Myocyte (in vitro differentiated cells): ENCODE data around the gene LRRK1. TPM values are rescaled to one million over a fixed set of nuclear protein-coding genes. Genes with fewer than 3 reads are reported as not detected.

Experiments
- DNase-seq: peaks from one replicate; pipeline ENCODE4 v3.0.0-alpha.2; 2012; ENCODE audit warnings: low read depth
- total RNA-seq: library from RNA; depleted of rRNA; stranded (reverse); fragments of >200 nt; gene quantifications from 2 replicates; pipeline ENCODE4 v1.2.3, GENCODE V29; 2014

Gene LRRK1
- total RNA-seq, 1 donor from 2014 or later = 0.13 TPM

- DNase-seq = no peak
Observed at GRCh38 chr15:101052681-101053121, 133.5 kb downstream of the LRRK1 start.

GRCh38 chr15:101053261-101053660, 134.1 kb downstream of the LRRK1 start:
- no peak for DNase-seq

GRCh38 chr15:101054116-101054515, 135.0 kb downstream of the LRRK1 start:
- DNase-seq = no peak

GRCh38 chr15:101054991-101055390, 135.8 kb downstream of the LRRK1 start:
- no peak for DNase-seq

GRCh38 chr15:101055411-101055810, 136.3 kb downstream of the LRRK1 start:
- no peak for DNase-seq

- DNase-seq = no peak
Observed at GRCh38 chr15:101056366-101057334, 137.5 kb downstream of the LRRK1 start.

GRCh38 chr15:101057841-101058407, 138.8 kb downstream of the LRRK1 start:
- DNase-seq = no peak

GRCh38 chr15:101058735-101059134, 139.6 kb downstream of the LRRK1 start:
- DNase-seq = no peak

GRCh38 chr15:101059381-101060341, 140.5 kb downstream of the LRRK1 start:
- DNase-seq = no peak

GRCh38 chr15:101060576-101061551, 141.7 kb downstream of the LRRK1 start:
- DNase-seq = no peak

GRCh38 chr15:101062063-101062462, 142.9 kb downstream of the LRRK1 start:
- DNase-seq = no peak

- no peak for DNase-seq
Observed at GRCh38 chr15:101062471-101063171, 143.5 kb downstream of the LRRK1 start.

GRCh38 chr15:101063212-101063611, 144.1 kb downstream of the LRRK1 start:
- DNase-seq = no peak

GRCh38 chr15:101063891-101064794, 145.0 kb downstream of the LRRK1 start:
- DNase-seq = no peak

GRCh38 chr15:101064795-101065569, 145.8 kb downstream of the LRRK1 start:
- no peak for DNase-seq

GRCh38 chr15:101065570-101066221, 146.5 kb downstream of the LRRK1 start:
- DNase-seq = no peak
